BJ (cell line): ENCODE measurements around the gene LYST. TPM values are rescaled to one million over a fixed set of nuclear protein-coding genes. Genes with fewer than 3 reads are reported as not detected.

ENCODE experiments used
- CTCF ChIA-PET: fragments of 350-600 bp; formaldehyde crosslinking; extraction: SDS; loops from one replicate; lab custom pipeline; 2021; ENCODE audit warnings: antibody characterized with exemption, inconsistent platforms; lab: Yijun Ruan, JAX
- POLR2A ChIA-PET: fragments of 300-600 bp; sonication (Branson Sonifier 250); formaldehyde crosslinking; extraction: SDS; loops from one replicate; lab custom pipeline; 2021; ENCODE audit warnings: antibody characterized with exemption; lab: Charles Lee
- DNase-seq: peaks from one replicate; pipeline ENCODE4 v3.0.0-alpha.2; 2011; ENCODE audit warnings: low read depth
- H3K27me3 ChIP-seq: 2 replicates; pipeline ENCODE4 v1.6.0; 2011; ENCODE audit warnings: low read length; ENCODE audit not compliant: control insufficient read depth, insufficient read depth
- H3K36me3 ChIP-seq: 2 replicates; pipeline ENCODE4 v1.5.1; 2011; ENCODE audit warnings: low read length; ENCODE audit not compliant: control insufficient read depth, insufficient read depth
- H3K4me3 ChIP-seq: 2 replicates; pipeline ENCODE4 v1.5.1; 2011; ENCODE audit warnings: low read depth, mild to moderate bottlenecking, control low read depth, low read length
- polyA plus RNA-seq: library from polyadenylated mRNA; depleted of rRNA; stranded (reverse); fragments of >200 nt; gene quantifications from 2 replicates; pipeline ENCODE4 v1.2.3, GENCODE V29; 2011
- TF ChIP-seq, protein P1 (sequence below): IDR thresholded peaks from 2 replicates; pipeline ENCODE4 v1.5.1; 2011; ENCODE audit warnings: low read depth, mild to moderate bottlenecking, control low read depth, inconsistent platforms, low read length, moderate library complexity; ENCODE audit not compliant: insufficient read depth

Gene LYST
- polyA plus RNA-seq, 1 experiment, result 7.2 TPM

DNA sequence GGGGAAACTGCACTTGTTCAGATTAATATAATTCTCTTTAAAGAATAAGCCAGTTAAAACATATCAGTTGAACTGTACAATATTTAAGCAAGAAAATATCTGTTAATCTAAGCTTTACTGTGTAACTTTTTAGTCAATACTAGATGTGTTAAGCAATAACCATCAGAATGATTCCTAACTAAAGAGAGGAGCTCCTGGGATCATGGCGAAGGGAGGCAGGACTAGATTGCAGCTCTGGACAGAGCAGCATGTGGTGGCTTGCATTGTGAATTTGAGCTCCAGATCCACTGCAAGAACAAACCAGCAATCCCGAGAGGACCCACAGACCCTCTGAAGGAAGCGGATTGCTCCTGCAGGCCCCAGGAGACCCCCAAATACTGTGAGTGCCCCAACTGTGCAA, 21.9 kb downstream of the LYST start:
- DNase-seq, result no peak
- Histone ChIP-seq H3K27me3 (no peaks in the 10 kb centered on the region), H3K36me3 (no peaks in the 10 kb centered on the region), H3K4me3 (no peak overlapping the region)
- CTCF ChIA-PET, result interaction anchor here (0.8 to 1.4 kb wide), 3 partner anchors 127 to 333 kb away, joined by 3 to 9 read pairs (median 4); no protein-coding TSS in a partner anchor
- POLR2A ChIA-PET, result no interaction called here
- TF ChIP-seq, protein P1, sequence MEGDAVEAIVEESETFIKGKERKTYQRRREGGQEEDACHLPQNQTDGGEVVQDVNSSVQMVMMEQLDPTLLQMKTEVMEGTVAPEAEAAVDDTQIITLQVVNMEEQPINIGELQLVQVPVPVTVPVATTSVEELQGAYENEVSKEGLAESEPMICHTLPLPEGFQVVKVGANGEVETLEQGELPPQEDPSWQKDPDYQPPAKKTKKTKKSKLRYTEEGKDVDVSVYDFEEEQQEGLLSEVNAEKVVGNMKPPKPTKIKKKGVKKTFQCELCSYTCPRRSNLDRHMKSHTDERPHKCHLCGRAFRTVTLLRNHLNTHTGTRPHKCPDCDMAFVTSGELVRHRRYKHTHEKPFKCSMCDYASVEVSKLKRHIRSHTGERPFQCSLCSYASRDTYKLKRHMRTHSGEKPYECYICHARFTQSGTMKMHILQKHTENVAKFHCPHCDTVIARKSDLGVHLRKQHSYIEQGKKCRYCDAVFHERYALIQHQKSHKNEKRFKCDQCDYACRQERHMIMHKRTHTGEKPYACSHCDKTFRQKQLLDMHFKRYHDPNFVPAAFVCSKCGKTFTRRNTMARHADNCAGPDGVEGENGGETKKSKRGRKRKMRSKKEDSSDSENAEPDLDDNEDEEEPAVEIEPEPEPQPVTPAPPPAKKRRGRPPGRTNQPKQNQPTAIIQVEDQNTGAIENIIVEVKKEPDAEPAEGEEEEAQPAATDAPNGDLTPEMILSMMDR, result no peak

DNA sequence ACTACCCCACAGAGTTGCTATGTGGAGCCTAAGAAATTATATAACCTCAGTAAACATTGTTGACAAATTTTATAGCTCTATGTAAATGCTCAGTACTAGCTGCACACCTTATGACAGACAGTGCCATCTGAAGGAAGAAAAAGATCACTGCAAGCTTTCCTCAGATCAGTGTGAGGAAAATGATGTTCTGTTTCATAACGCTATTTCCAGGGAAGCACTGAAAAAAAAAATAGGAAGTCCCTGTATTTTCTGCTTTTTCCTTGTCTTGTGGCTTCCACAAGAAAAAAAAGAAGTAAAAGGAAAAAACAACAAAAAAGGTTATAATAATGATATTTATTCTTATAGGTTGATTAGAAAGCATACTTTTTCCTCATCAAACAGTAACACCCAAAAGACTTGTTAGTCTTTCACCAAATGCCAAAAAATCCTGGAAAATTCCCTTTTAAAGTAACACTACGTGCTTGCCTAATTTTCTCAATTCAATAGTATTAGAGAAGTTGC, 23.2 kb downstream of the LYST start:
- ChIA-PET CTCF (interaction anchor here (0.6 to 3.8 kb wide), 13 partner anchors 9 to 330 kb away, joined by 3 to 21 read pairs (median 6); no protein-coding TSS in a partner anchor), POLR2A (interaction anchor here (0.7 to 0.8 kb wide), 3 partner anchors 10 to 128 kb away, joined by 5 to 9 read pairs (median 5); no protein-coding TSS in a partner anchor)
- no peak for DNase-seq
- Histone ChIP-seq H3K36me3 (no peaks in the 10 kb centered on the region), H3K4me3 (no peak overlapping the region), H3K27me3 (no peaks in the 10 kb centered on the region)
- TF ChIP-seq, protein P1, result peak; percentile 72

DNA sequence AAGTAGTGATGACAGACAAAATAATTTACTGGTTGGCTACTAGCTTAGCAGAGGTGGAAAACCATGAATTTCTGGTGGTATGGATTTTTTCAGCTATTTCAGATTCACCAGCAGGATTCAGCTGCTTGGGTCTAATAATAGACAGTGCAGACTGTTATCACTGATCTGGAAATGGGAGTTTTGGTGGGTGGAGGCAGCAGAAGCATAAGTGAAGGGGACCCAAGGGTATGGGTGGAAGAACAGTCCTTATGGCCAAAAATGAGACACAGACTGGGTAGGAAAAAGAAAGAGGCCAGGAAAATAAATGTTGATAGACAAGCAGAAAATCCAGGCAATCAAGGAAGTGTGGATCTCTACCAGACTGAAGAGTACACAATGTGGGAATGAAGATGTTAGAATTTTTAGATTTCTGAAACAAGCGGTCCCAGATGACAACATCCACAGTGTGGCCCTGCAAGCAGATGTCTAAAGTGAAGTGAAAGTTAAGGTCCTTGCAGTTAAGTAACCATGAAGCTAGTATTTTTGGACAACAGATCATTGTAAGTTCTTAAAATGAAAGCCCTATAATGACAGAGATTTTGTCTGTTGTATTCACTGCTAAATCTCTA, 24.7 kb downstream of the LYST start:
- Histone ChIP-seq H3K27me3 (no peaks in the 10 kb centered on the region), H3K4me3 (no peak overlapping the region), H3K36me3 (no peaks in the 10 kb centered on the region)
- DNase-seq, result no peak
- CTCF ChIA-PET, result interaction anchor here (1.0 to 3.8 kb wide), 12 partner anchors 9 to 338 kb away, joined by 3 to 21 read pairs (median 6); partner anchors contain the start of gene B3GALNT2
- TF ChIP-seq, protein P1, result no peak
- POLR2A ChIA-PET, result no interaction called here

DNA sequence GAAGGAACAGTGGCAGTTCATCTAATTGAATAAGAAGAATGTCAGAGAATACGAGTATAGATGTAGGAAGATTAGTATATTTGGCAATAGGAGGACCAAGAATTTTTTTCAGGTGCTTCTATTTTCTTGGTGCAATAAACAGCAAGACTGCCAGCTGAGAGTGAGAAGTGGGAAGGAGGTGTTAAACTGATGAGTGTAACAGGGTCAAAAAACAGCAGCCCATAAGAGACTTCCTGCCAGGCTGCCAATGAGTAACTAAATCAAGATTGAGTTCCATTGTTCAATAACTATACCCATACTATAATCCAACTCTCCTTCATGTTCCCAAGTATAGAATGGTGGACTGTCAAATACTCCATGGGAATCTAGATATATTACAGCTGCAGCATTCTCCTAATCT, 28.7 kb downstream of the LYST start:
- POLR2A ChIA-PET, result no interaction called here
- Histone ChIP-seq H3K27me3 (no peaks in the 10 kb centered on the region), H3K36me3 (no peaks in the 10 kb centered on the region), H3K4me3 (no peak overlapping the region)
- TF ChIP-seq, protein P1, result no peak
- CTCF ChIA-PET, result interaction anchor here (0.6 kb wide), 1 partner anchor 120 kb away, joined by 6 read pairs; no protein-coding TSS in a partner anchor
- no peak for DNase-seq

DNA sequence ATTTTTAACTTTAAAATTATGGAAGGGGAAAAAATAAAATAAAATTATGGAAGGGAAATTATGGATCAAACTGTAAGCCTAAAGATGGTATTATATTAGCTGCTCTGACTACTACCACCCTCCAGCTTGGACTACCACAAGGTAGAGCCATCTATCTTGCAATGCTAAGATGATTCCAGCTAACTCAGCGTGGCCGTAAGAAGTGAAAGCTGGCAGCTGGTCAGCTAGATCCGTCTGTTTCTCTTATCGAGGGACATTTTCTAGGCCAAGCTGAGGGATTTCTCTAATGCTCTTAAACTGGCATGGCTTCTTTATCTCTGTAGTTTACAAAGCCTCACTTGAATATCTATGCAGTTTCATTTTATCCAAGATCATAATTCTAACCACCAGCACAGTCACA, 31.5 kb downstream of the LYST start:
- CTCF ChIA-PET, result interaction anchor here (0.8 to 1.6 kb wide), 3 partner anchors 8 to 51 kb away, joined by 3 to 6 read pairs (median 5); no protein-coding TSS in a partner anchor
- Histone ChIP-seq H3K36me3 (no peaks in the 10 kb centered on the region), H3K27me3 (no peaks in the 10 kb centered on the region), H3K4me3 (no peak overlapping the region)
- TF ChIP-seq, protein P1, result no peak
- POLR2A ChIA-PET, result interaction anchor here (0.6 kb wide), 1 partner anchor 63 kb away, joined by 3 read pairs; no protein-coding TSS in a partner anchor
- no peak for DNase-seq
